ENCODE measurements around the gene MCCD1. TPM values are rescaled to one million over a fixed set of nuclear protein-coding genes. Genes with fewer than 3 reads are reported as not detected.

MCCD1 gene
- total and polyA plus RNA-seq, 2 experiments from 2014 or later: not detected

DNA sequence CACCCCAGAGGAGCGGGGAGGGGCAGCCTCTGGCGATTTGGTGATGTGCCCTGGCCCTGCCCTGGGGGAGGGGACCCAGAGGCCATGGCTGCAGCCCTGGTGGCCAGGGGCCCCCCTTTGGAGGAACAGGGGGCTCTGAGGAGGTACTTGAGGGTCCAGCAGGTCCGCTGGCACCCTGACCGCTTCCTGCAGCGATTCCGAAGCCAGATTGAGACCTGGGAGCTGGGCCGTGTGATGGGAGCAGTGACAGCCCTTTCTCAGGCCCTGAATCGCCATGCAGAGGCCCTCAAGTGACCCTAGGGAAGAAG is 29.5 kb downstream of the MCCD1 start (continued):
- TF ChIP-seq, protein P1, sequence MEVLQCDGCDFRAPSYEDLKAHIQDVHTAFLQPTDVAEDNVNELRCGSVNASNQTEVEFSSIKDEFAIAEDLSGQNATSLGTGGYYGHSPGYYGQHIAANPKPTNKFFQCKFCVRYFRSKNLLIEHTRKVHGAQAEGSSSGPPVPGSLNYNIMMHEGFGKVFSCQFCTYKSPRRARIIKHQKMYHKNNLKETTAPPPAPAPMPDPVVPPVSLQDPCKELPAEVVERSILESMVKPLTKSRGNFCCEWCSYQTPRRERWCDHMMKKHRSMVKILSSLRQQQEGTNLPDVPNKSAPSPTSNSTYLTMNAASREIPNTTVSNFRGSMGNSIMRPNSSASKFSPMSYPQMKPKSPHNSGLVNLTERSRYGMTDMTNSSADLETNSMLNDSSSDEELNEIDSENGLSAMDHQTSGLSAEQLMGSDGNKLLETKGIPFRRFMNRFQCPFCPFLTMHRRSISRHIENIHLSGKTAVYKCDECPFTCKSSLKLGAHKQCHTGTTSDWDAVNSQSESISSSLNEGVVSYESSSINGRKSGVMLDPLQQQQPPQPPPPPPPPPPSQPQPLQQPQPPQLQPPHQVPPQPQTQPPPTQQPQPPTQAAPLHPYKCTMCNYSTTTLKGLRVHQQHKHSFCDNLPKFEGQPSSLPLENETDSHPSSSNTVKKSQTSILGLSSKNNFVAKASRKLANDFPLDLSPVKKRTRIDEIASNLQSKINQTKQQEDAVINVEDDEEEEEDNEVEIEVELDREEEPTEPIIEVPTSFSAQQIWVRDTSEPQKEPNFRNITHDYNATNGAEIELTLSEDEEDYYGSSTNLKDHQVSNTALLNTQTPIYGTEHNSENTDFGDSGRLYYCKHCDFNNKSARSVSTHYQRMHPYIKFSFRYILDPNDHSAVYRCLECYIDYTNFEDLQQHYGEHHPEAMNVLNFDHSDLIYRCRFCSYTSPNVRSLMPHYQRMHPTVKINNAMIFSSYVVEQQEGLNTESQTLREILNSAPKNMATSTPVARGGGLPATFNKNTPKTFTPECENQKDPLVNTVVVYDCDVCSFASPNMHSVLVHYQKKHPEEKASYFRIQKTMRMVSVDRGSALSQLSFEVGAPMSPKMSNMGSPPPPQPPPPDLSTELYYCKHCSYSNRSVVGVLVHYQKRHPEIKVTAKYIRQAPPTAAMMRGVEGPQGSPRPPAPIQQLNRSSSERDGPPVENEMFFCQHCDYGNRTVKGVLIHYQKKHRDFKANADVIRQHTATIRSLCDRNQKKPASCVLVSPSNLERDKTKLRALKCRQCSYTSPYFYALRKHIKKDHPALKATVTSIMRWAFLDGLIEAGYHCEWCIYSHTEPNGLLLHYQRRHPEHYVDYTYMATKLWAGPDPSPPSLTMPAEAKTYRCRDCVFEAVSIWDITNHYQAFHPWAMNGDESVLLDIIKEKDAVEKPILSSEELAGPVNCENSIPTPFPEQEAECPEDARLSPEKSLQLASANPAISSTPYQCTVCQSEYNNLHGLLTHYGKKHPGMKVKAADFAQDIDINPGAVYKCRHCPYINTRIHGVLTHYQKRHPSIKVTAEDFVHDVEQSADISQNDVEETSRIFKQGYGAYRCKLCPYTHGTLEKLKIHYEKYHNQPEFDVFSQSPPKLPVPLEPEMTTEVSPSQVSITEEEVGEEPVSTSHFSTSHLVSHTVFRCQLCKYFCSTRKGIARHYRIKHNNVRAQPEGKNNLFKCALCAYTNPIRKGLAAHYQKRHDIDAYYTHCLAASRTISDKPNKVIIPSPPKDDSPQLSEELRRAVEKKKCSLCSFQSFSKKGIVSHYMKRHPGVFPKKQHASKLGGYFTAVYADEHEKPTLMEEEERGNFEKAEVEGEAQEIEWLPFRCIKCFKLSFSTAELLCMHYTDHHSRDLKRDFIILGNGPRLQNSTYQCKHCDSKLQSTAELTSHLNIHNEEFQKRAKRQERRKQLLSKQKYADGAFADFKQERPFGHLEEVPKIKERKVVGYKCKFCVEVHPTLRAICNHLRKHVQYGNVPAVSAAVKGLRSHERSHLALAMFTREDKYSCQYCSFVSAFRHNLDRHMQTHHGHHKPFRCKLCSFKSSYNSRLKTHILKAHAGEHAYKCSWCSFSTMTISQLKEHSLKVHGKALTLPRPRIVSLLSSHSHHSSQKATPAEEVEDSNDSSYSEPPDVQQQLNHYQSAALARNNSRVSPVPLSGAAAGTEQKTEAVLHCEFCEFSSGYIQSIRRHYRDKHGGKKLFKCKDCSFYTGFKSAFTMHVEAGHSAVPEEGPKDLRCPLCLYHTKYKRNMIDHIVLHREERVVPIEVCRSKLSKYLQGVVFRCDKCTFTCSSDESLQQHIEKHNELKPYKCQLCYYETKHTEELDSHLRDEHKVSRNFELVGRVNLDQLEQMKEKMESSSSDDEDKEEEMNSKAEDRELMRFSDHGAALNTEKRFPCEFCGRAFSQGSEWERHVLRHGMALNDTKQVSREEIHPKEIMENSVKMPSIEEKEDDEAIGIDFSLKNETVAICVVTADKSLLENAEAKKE (CRISPR knock-in tag; IDR thresholded peaks at IDR 0.05): no peak
- no peak for TF ChIP-seq STAT1 (IDR thresholded peaks at IDR 0.05; ENCODE audit: unreplicated experiment)
- TF ChIP-seq, protein P2, sequence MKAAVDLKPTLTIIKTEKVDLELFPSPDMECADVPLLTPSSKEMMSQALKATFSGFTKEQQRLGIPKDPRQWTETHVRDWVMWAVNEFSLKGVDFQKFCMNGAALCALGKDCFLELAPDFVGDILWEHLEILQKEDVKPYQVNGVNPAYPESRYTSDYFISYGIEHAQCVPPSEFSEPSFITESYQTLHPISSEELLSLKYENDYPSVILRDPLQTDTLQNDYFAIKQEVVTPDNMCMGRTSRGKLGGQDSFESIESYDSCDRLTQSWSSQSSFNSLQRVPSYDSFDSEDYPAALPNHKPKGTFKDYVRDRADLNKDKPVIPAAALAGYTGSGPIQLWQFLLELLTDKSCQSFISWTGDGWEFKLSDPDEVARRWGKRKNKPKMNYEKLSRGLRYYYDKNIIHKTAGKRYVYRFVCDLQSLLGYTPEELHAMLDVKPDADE (IDR thresholded peaks at IDR 0.05): no peak

DNA sequence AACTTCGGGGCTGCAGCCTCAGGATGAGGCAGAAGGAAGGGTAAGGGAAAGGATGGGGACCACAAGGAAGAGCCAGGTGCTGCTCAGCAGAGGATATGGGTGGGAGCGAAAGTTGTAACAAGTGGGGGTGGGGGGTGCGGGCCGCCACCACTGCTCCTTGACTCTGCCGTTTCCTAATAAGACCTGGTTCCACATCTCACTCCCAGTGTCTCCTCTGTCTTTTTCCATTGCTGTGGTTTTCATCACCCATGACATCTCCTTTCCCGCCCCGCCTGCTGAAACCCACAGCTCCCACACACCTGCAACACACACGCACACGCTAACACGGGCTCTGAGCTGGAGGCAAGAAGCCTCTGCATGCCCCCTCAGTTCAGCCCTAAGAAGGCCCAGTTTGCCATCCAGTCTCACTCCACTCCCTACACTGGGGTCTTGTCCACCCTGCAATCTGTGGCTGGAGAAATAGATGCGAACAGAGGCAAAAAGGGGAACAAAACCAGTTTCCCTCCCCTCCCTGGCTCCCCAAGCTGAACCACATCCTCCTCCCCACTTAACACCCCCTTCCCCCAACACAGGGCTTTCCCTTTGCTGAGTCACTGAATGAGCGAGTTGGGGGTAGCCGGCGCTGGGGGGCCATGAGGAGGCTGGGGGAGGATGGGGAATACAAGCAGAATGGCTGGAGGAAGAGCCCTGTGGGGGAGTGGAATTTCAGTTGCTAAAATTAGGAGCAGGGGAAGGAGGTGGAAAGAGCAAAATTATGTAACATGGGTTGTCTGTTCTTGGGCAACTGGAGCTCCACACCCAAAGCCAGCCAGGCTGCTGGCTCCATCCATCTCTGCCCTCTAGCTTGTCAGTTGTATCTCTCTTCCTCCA is 30.1 kb downstream of the MCCD1 start:
- peaks cover 18% of the 10 kb centered on the region for H3K4me1 Mint-ChIP-seq
- Histone ChIP-seq H3K79me2 (replicated peaks; ENCODE audit: insufficient read depth) (no peaks in the 10 kb centered on the region), H3K4me2 (no peak overlapping the region), H3K4me3 (no peak overlapping the region), H2AFZ (no peak overlapping the region), H3K4me1 (ENCODE audit: insufficient read depth) (peaks cover 3% of the 10 kb centered on the region; the same call in 1 of the 2 replicates), H3F3A (replicated peaks; ENCODE audit: low read depth) (0 out of 2 replicates have a peak, but pooled peaks cover 2% of the 10 kb centered on the region), H3K27me3 (ENCODE audit: insufficient read depth) (no peaks in the 10 kb centered on the region), H3K27ac (ENCODE audit: low read depth) (no peak overlapping the region), H3K36me3 (ENCODE audit: insufficient read depth) (no peaks in the 10 kb centered on the region), H3K9me2 (ENCODE audit: insufficient read depth) (no peaks in the 10 kb centered on the region), H4K20me1 (replicated peaks; ENCODE audit: insufficient read depth) (no peaks in the 10 kb centered on the region)
- H3K36me3 Mint-ChIP-seq (ENCODE audit: low read depth): peaks cover 25% of the 10 kb centered on the region
- H3K4me3 Mint-ChIP-seq: no peak overlapping the region; the same call in 2 of the 3 replicates
- no peak for DNase-seq (ENCODE audit: low spot score)
- peaks cover 3% of the 10 kb centered on the region for H3K27me3 Mint-ChIP-seq (ENCODE audit: insufficient read depth, low read depth, poor library complexity)
- peak overlapping the region; percentile 76; the same call in 1 of the 2 replicates for H3K27ac Mint-ChIP-seq
- H3K9me3 Mint-ChIP-seq: no peaks in the 10 kb centered on the region; the same call in 2 of the 3 replicates
- TF ChIP-seq EZH2 (IDR thresholded peaks at IDR 0.05; ENCODE audit: low read depth, unreplicated experiment) (no peak), STAT1 (IDR thresholded peaks at IDR 0.05; ENCODE audit: unreplicated experiment) (no peak), CREB1 (CRISPR knock-in tag; IDR thresholded peaks at IDR 0.05; ENCODE audit: low read depth) (no peak), ZNF331 (CRISPR knock-in tag; IDR thresholded peaks at IDR 0.05; ENCODE audit: low read depth) (no peak)
- TF ChIP-seq, protein P1 (CRISPR knock-in tag; IDR thresholded peaks at IDR 0.05): no peak
- ATAC-seq: no peak

Data from GM23338 (cell line).